Activated naive CD8-positive, alpha-beta T cell treated with anti-CD3 and anti-CD28 coated beads for 36 hours (primary cell): ENCODE measurements around the gene ST8SIA5. TPM values are rescaled to one million over a fixed set of nuclear protein-coding genes. Genes with fewer than 3 reads are reported as not detected.

ENCODE experiments used
- DNase-seq: peaks from one replicate; pipeline ENCODE4 v3.0.0; 2021
- H3K27ac Mint-ChIP-seq: one replicate; pipeline ENCODE4 v1.8.0; 2022; ENCODE audit warnings: mild to moderate bottlenecking, moderate library complexity, mixed read lengths
- H3K27me3 Mint-ChIP-seq: one replicate; pipeline ENCODE4 v1.8.0; 2022; ENCODE audit warnings: mild to moderate bottlenecking, mixed read lengths
- H3K36me3 Mint-ChIP-seq: one replicate; pipeline ENCODE4 v1.8.0; 2021; ENCODE audit warnings: mild to moderate bottlenecking, mixed read lengths
- H3K4me1 Mint-ChIP-seq: one replicate; pipeline ENCODE4 v1.8.0; 2021; ENCODE audit warnings: mixed read lengths
- H3K4me3 Mint-ChIP-seq: one replicate; pipeline ENCODE4 v1.8.0; 2022; ENCODE audit warnings: mild to moderate bottlenecking, moderate library complexity, mixed read lengths
- H3K9me3 Mint-ChIP-seq: one replicate; pipeline ENCODE4 v1.8.0; 2022; ENCODE audit warnings: mixed read lengths
- total RNA-seq, 2 experiments: library from RNA; stranded (reverse); gene quantifications; one replicate each; pipeline ENCODE4 v1.2.3, GENCODE V29; 2021

ST8SIA5 gene
- total RNA-seq, 2 experiments from 2014 or later, result not detected

DNA sequence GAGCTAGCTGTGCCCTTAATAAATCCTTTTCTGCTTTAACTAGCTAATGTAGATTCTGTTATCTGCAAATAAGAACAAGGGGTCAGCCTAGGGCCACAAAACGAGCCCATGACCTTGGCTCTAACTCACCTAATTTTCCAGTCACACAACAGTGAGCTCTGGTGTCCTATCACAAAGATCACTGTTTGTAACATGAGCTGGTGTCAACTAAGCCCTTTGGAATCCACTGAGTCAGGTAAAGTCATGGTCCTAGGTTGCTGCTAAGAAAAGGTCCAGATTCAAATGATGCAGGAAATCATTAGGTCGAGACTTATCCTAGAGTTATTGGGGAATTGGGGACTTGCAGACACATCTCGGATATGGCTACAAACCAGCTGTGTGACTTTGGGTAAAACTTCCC is 49.9 kb downstream of the ST8SIA5 start:
- H3K27ac Mint-ChIP-seq, result no peak overlapping the region
- H3K36me3 Mint-ChIP-seq, result no peaks in the 10 kb centered on the region
- no peaks in the 10 kb centered on the region for H3K9me3 Mint-ChIP-seq
- peaks cover 5% of the 10 kb centered on the region for H3K27me3 Mint-ChIP-seq
- H3K4me1 Mint-ChIP-seq, result no peaks in the 10 kb centered on the region
- DNase-seq, result no peak
- no peak overlapping the region for H3K4me3 Mint-ChIP-seq

DNA sequence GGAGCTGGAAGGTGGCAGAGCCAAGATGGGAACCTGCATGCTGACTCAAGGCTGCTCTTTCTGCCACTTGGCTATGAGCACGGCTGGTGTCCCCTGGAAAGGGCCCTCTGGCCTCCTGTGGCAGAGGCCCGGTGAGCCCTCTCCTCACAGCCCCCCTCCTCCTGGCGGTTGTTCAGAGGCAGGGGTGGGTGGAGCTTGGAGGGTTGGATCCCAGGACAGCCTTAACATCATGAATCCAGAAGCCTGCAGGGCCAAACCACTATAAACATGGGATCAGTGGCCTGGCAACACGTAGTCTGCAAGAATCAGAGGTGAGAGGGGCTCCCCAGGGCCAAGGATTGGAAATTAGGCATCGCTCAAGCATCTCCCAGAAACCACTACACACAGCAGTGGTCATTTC is 51.3 kb downstream of the ST8SIA5 start:
- DNase-seq, result no peak
- Mint-ChIP-seq H3K36me3 (no peaks in the 10 kb centered on the region), H3K4me3 (no peak overlapping the region), H3K9me3 (no peaks in the 10 kb centered on the region), H3K27me3 (no peaks in the 10 kb centered on the region), H3K27ac (no peak overlapping the region), H3K4me1 (no peaks in the 10 kb centered on the region)

DNA sequence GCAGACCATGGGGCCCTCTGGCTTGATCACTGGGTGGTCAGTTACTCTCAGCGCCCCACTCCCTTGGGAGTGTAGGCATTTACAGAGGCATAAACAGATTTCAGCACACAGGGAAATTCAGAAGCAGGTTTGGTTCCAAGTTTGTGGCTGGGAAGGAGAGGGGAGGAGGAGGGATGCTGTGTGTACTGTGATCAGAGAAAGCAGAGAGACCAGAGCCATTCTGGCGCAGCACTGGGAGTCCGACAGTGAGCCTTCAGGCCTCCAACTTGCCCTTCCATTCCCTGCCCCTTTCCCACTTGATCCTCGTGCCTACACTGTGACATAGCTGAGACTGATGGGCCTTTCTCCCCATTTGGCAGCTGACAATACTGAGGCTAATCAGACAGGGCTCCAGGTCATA is 52.0 kb downstream of the ST8SIA5 start:
- no peak overlapping the region for H3K4me3 Mint-ChIP-seq
- H3K36me3 Mint-ChIP-seq, result no peaks in the 10 kb centered on the region
- no peaks in the 10 kb centered on the region for H3K9me3 Mint-ChIP-seq
- H3K27me3 Mint-ChIP-seq, result no peaks in the 10 kb centered on the region
- no peak overlapping the region for H3K27ac Mint-ChIP-seq
- H3K4me1 Mint-ChIP-seq, result no peaks in the 10 kb centered on the region
- DNase-seq, result no peak

DNA sequence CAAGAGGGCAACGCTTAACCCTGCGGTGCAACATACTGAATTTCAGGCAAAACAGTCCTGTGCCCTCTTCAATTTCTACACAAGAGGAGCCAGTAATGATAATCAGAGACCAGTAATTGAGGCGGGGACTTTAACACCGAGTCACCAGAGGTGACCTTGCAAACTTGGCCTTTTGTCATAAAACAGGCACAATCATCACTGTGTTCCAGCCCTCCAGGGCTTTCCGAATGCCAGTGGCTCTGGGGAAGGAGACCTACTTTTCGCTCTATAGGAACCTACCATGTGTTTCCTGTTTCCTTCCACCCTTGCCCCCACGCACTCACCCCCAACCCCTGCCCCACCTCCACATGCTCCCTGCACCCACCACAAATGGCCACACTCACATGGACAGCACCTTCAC is 52.7 kb downstream of the ST8SIA5 start:
- Mint-ChIP-seq H3K4me1 (no peaks in the 10 kb centered on the region), H3K27me3 (no peaks in the 10 kb centered on the region), H3K27ac (no peak overlapping the region), H3K36me3 (no peaks in the 10 kb centered on the region), H3K4me3 (no peak overlapping the region), H3K9me3 (no peaks in the 10 kb centered on the region)
- no peak for DNase-seq

DNA sequence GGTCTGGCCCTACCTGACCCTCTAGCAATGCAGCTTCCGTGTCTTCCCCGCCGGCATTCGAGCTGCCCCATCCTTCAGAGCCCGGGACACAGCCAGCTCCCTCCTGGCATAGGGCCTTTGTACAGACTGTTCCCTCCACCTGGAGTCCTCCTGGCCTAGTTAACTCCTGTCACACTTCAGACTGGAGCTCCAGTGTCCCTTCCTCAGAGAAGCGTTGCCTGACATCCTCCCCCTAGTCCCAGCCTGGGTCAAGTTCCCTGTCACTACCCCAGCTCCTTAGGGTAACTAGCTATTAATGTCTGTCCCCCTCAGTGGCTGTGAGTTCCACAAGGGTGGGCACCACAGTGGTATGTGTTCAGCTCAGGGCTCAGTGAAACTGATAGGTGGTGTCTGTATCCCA is 54.4 kb downstream of the ST8SIA5 start:
- no peaks in the 10 kb centered on the region for H3K36me3 Mint-ChIP-seq
- H3K4me3 Mint-ChIP-seq, result no peak overlapping the region

DNA sequence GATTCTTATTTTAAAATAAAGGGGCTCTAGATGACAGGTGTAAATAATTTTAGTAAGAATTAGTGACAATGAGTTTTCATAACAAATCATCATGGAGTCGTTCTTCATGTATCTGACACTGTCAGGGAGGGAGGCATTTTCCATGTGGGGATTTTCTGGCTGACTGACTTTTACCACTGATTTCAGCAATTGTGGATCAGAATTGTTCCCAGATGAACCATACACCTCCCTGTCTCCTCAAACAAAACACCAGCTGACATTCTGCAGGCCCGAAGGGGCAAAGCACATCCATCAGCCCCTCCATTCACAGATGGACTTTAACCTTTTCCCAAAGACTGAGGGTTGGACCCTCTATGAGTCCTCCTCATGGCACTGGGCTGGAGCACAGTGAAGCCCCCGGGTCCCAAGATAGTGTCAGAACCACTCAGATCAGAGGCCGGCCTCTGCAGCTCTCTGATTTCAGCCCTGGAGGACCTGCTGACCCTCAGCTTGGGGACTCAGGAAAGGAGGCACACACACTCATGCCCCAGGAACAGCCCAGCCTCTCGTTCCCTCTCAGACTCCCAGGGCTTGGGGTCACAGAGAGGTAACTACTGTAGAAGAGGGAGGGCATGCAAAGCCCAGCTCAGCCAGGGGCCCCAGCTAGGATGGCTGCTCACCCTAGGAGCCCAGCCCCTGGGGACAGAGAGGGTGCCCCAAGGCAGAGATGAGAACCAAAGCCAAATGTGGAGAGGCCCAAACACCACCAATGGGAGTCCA is 56.6 kb downstream of the ST8SIA5 start:
- peaks cover 3% of the 10 kb centered on the region for H3K27me3 Mint-ChIP-seq
- no peak overlapping the region for H3K4me3 Mint-ChIP-seq
- no peaks in the 10 kb centered on the region for H3K4me1 Mint-ChIP-seq
- H3K9me3 Mint-ChIP-seq, result peaks cover 5% of the 10 kb centered on the region
- DNase-seq, result no peak
- no peaks in the 10 kb centered on the region for H3K36me3 Mint-ChIP-seq
- no peak overlapping the region for H3K27ac Mint-ChIP-seq

More for the DNA sequence above, 54.4 kb downstream of the ST8SIA5 start:
- H3K9me3 Mint-ChIP-seq, result peaks cover 5% of the 10 kb centered on the region
- no peaks in the 10 kb centered on the region for H3K27me3 Mint-ChIP-seq
- DNase-seq, result no peak
- no peaks in the 10 kb centered on the region for H3K4me1 Mint-ChIP-seq
- no peak overlapping the region for H3K27ac Mint-ChIP-seq

DNA sequence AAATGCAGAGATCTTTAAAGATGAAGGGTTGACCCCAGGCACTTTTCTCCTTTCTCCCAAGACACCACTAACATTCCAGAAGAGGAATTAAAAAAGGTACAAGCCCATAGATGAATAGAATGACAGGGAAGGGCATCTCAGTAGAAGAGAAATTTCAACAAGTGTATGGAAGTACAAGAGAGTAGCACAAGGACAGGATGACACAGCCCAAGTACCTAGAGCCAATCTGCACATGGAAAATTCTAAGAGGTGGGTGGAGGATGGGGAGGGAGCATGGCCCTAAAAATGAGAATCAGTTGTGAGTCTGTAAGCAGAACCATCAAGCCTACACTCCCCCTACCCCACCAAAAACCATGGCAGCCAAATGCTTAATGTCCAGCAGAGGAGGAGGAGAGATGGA is 60.2 kb downstream of the ST8SIA5 start:
- Mint-ChIP-seq H3K36me3 (no peaks in the 10 kb centered on the region), H3K27ac (no peak overlapping the region), H3K4me3 (no peak overlapping the region), H3K4me1 (no peaks in the 10 kb centered on the region), H3K9me3 (peaks cover 5% of the 10 kb centered on the region), H3K27me3 (peaks cover 3% of the 10 kb centered on the region)
- DNase-seq, result no peak

DNA sequence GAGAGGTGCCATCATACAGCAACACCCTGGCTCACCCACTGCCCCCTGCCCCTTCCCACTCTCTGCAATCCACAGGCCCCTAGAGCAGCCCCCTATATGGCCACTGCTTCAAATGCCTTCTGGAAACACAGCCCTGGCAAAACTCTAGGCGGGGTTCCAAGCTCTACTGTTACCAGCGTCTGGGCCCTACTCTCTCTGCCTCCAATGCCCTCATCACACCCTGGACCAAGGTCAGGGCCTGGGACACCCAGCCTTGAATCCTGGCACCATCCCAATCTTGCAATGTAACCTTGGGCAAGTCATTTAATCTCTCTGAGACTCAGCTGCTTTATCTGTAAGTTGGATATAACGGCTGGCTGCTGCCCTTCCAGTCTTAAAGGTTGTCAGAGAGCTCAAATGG is 60.6 kb downstream of the ST8SIA5 start:
- Mint-ChIP-seq H3K4me1 (no peaks in the 10 kb centered on the region), H3K36me3 (no peaks in the 10 kb centered on the region), H3K9me3 (peaks cover 5% of the 10 kb centered on the region), H3K27ac (no peak overlapping the region), H3K4me3 (no peak overlapping the region), H3K27me3 (peaks cover 3% of the 10 kb centered on the region)
- DNase-seq, result no peak

DNA sequence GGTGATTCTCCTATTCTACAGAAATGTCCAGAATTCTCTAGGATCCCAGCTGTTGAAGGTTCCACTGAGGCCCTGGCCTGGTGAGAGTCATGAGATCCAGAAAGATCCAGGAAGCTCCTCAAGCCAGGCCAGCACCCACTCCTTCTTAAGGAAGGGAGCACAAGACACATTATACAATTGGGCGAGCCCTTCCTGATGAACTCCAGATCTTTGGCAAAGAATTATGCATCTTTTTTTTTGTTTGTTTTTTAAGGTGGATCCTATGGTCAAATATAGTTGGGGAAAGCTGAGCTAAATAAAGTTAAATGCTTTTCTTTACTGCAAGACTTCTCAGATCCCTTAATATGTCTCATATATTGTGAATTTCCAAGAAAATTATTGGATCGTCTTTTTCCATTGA is 62.9 kb downstream of the ST8SIA5 start:
- no peaks in the 10 kb centered on the region for H3K36me3 Mint-ChIP-seq
- H3K4me1 Mint-ChIP-seq, result no peaks in the 10 kb centered on the region
- peaks cover 3% of the 10 kb centered on the region for H3K27me3 Mint-ChIP-seq
- H3K27ac Mint-ChIP-seq, result no peak overlapping the region
- H3K4me3 Mint-ChIP-seq, result no peak overlapping the region
- no peak for DNase-seq
- peaks cover 5% of the 10 kb centered on the region for H3K9me3 Mint-ChIP-seq

DNA sequence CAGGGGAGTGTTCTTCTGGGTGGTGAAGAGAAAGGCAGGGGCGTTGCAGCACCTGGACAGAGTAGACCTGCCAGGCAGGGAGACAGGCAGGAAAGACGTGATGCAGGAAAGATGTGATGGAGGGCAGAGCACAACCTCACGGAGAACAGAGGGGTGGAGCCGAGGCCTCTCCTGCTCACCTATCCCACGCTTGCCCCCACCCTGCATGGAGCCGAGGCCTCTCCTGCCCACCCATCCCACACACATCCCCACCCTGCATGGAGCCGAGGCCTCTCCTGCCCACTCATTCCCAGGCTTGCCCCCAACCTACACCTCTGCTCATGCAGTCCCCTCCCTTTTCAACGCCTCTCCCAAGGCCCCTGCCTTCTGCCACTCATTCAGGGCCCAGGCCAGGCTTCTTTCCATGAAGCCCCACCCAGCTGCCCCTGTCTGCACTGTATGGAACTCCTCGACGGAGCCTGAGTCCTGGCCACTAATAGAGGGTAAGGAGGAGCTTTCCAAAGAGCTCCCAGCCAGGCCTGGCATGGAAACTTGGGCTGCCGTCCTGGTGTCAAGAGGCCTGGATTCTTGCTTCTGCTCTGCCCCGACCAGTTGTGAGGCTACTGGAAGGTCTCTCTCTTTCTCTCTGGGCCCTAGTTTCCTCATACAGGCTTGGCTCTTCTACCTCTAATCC is 67.9 kb downstream of the ST8SIA5 start:
- H3K4me3 Mint-ChIP-seq, result no peak overlapping the region
- no peak overlapping the region for H3K27ac Mint-ChIP-seq
- DNase-seq, result no peak
- H3K27me3 Mint-ChIP-seq, result no peaks in the 10 kb centered on the region
- no peaks in the 10 kb centered on the region for H3K9me3 Mint-ChIP-seq
- no peaks in the 10 kb centered on the region for H3K36me3 Mint-ChIP-seq
- no peaks in the 10 kb centered on the region for H3K4me1 Mint-ChIP-seq

DNA sequence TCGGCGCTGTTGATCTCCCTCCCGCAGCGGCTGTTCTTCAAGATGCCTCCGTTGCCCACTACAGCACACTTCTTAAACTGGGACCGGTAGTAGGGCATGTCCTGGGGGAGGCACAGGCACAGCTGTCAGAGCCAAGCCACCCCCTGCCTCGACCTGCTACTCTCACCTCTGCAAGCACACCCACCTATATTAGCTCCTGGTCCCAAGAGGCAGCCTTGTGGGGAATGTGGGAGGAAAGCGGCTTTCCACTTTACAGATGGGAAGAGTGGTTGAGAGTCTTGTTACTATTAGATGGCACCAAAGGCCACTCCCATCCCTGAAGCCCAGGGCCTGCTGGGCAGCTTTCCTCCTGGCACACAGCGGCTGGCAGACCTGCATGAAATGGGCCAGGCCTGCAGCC is 70.7 kb downstream of the ST8SIA5 start:
- DNase-seq, result no peak
- Mint-ChIP-seq H3K27me3 (no peaks in the 10 kb centered on the region), H3K36me3 (no peaks in the 10 kb centered on the region), H3K4me1 (no peaks in the 10 kb centered on the region), H3K27ac (no peak overlapping the region), H3K9me3 (no peaks in the 10 kb centered on the region), H3K4me3 (no peak overlapping the region)

DNA sequence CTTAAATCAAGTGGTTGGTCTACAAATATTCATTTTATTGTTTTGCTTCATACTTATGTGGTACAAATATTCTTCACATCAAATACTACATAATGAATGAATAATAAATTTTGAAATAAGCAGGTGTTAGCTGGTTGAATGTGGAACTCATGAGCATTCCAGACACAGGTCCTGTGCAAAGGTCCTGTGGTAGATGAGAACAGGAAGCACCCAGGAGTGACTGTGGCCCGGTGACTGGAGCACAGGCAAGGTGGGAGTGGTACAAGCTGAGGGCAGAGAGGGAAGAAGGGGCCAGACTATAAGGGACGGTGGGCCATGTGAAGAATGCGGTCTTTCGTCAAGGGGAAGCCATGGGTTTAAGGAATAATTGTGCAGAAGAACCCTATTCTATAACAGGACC is 73.6 kb downstream of the ST8SIA5 start:
- no peak for DNase-seq
- H3K4me1 Mint-ChIP-seq, result no peaks in the 10 kb centered on the region
- H3K4me3 Mint-ChIP-seq, result no peak overlapping the region
- no peaks in the 10 kb centered on the region for H3K27me3 Mint-ChIP-seq
- no peaks in the 10 kb centered on the region for H3K9me3 Mint-ChIP-seq
- H3K27ac Mint-ChIP-seq, result no peak overlapping the region
- no peaks in the 10 kb centered on the region for H3K36me3 Mint-ChIP-seq

DNA sequence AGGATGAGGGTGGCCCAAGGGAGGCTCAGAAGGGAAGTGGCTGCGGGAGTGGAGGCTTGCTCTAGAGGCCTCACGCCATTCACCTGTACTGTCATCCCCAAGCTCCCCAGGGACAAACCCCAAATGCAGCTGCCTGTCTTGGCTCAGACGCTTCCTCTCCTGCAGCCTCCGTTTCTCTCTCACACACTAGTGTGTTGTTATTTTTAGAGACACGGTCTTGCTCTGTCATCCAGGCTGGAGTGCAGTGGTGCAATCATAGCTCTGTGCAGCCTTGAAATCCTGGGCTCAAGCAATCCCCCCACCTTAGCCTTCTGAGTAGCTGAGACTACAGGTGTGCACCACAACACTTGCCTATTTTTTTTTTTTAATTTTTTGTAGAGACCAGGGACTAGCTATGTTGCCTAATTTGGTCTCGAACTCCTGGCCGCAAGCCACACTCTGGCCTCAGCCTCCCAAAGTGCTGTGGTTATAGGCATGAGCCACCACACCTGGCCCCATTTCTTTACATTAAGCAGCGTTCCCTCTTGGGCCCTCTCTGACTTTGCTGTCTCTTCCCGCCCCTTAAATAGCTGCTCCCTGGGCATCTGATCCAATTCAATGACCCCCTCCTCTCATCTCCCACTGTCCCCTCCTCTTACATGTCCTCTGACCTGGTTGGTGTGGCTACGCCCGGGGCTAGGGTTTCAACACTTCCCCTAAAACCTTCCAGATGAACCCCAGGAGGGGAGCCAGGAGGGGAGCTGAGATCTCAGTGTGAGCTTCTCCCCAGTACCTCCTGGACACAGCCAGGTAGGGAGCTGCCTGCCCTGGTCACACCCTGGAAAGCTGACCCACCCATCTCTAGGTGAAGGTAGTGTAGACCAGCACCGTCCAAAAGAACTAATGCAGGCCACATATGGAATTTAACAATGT is 75.8 kb downstream of the ST8SIA5 start:
- no peaks in the 10 kb centered on the region for H3K4me1 Mint-ChIP-seq
- no peak overlapping the region for H3K4me3 Mint-ChIP-seq
- H3K36me3 Mint-ChIP-seq, result no peaks in the 10 kb centered on the region
- no peaks in the 10 kb centered on the region for H3K9me3 Mint-ChIP-seq
- H3K27ac Mint-ChIP-seq, result no peak overlapping the region
- no peaks in the 10 kb centered on the region for H3K27me3 Mint-ChIP-seq
- DNase-seq, result no peak

DNA sequence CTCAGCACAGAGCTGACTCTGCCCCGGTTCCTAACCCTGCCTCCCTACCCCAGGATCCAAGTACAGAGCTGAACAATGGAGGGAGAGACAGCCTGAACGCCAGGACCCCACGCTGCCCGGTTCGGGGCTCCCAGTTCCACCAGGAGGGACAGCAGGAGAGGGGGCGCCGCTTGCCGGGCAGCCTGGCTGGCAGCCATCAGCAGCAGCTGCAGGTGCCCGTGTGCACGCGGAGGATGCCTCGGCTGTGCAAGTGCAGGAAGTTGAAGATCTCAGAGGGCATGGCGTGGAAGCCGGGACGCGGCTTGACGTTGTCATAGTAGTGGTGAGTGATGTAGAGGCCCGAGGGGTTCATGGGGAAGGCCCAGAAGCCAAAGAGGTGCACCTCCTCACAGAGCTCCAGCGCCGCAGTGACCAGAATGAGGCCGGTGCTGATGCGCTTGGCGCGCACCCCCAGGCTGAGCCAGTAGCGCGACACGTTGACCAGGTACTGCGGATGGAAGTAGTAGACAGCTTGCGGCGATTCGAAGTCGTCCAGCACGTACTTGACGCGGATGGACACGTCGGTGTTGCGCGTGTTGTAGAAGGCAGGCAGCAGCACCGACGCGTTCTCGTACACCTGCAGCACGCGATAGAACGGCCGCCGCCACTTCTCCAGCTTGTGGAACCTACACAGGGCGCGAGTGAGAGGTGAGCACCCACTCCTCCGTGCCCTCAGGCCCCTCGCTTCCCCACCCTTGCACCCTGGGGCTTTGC is 76.8 kb downstream of the ST8SIA5 start:
- Mint-ChIP-seq H3K4me1 (no peaks in the 10 kb centered on the region), H3K36me3 (no peaks in the 10 kb centered on the region), H3K27ac (no peak overlapping the region)

More for the DNA sequence above, 76.8 kb downstream of the ST8SIA5 start:
- no peaks in the 10 kb centered on the region for H3K9me3 Mint-ChIP-seq
- no peak for DNase-seq
- H3K27me3 Mint-ChIP-seq, result no peaks in the 10 kb centered on the region
- H3K4me3 Mint-ChIP-seq, result no peak overlapping the region
